Measurements from ENCODE around the gene PRSS3.
"Not testable (repeated sequence)": the region's sequence is repeated elsewhere in the genome, so short reads cannot be mapped to it uniquely, and the experiment has no call there.

Gene PRSS3
- 0 reads per million in 4 donors for total RNA-seq

DNA sequence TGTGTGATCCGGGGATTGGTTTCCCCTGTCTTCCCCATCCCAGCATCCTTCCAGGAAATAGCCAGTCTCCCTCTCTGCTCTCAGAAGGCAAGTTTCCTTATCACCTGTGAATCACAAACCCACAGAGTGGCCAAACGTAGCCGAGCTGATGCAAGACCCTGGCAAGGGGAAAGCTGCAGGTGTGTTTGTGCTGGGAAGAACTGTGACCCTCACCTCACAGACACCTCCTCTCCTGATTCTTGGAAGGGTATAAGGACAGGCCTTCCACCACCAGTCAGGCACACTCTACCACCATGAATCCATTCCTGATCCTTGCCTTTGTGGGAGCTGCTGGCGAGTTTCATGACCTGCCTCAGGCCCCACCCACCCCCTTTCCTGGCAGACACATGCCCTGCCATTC lies at the start of gene PRSS3:
PRSS3 (plus strand) TSS at position 281 of the 400 bp plus-strand sequence; CDS start at position 294, 13 bp downstream.
- DNase-seq = no peak

DNA sequence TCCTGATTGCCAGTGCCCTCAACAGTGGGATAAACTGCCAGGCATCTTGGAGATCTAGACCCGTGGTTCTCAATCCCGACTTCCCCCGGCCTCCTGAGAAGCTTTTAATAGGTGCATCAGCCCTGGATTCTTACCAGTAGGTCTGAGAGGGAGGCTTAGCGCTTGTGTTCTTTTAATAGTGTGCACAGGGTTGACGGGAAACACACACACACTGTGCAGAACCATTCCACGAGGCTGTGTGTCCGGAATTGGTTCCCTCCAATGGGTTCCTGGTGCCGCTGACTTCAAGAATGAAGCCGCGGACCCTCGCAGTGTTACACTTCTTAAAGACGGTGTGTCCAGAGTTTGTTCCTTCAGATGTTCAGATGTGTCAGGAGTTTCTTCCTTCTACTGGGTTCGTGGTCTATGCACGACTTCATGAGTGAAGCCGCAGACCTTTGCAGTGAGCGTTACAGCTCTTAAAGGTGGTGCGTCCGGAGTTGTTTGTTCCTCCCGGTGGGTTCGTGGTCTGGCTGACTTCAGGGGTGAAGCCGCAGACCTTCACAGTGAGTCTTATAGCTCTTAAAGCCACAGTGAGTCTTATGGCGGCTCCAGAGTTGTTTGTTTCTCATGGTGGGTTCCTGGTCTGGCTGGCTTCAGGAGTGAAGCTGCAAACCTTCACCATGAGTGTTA lies 46.6 kb upstream of the PRSS3 start:
- peak in 1 of 5 donors; percentile 22 for DNase-seq

DNA sequence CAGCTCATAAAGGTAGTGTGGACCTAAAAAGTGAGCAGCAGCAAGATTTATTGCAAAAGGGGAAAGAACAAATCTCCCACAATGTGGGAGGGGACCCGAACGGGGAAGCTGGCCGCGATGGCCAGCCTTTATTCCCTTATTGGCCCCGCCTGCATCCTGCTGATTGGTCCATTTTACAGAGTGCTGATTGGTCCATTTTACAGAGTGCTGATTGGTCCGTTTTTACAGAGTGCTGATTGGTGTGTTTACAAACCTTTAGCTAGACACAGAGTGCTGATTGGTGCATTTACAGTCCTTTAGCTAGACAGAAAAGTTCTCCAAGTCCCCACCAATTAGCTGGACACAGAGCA lies 46.1 kb upstream of the PRSS3 start:
- DNase-seq = not testable (repeated sequence)

DNA sequence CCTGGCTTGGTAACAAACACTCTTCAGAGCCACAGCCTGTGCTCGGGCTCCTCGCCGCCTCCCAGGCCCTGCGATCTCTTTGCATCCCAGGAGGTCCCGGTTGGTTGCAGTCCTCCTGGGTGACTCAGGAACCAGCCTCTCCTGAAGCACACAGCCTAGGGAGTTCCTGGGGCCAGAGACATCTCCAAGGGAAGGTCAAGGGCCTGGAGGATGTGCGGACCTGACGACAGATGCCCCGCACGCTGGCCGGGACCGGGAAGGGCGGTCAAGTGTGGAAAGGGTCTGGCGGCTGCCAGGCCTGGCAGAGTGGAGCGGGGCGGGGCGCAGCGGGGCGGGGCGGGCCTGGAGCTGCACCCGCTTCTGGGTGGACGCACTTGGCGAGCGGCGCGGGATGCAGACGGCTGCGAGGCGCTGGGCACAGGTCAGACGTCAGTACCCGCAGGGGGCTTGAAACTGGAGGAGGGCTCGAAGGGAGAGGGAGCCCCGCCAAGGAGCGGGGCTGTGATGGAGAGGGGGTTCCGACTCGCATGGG lies 45.0 kb upstream of the PRSS3 start:
- DNase-seq = peak in 1 of 5 donors; percentile 13

DNA sequence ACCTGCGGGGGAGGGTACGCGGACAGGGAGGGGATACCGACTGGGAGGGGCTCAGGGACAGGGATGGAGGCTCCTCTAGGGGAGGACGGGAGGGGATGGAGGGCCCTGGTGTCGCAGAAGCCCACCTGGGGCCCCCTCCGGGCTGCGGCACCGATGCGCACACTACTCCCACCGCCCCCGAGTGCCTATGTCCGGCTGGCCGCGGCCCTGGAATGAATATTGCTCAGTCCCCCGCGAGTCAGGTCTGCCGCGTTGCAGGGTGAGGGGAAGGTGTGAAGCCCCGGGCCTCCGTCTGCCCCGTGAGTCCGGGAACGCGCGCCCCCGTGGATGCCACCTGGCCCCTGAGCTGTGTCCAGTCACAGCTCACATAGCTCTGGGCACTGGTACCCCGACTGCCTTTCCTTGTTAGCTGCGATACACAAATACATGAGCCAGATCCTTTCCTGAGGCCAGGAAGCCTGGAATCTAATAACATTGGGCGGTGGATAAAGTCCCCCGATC lies 44.5 kb upstream of the PRSS3 start:
- DNase-seq = no peak

DNA sequence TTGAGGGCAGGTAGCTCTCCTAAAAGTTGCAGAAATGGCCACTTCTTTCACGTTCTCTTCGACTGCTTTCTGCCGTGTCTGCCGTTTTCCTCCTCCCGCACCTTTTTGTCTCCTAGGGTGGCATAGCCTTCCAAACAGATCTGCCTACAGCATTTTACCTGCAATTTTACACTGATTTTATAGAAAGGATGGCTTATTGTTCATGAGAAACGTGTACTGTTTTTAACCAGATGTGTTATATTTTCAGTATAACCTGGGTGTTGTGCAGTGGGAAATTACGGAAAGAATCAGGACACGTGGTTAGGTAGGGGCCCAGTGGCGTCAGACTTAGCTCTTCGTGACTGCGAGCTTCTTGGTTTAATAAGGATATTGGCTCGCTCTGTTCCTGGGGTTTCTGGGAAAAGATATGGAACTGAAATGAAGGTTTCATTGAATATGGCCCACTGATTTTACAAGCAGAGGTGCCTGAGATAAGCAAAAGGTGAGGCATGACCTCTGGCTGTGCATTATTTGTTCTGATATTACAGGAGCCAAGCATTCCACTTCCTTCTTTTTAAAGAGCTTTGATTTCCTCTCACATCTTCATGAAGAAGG lies 43.7 kb upstream of the PRSS3 start:
- DNase-seq = no peak

DNA sequence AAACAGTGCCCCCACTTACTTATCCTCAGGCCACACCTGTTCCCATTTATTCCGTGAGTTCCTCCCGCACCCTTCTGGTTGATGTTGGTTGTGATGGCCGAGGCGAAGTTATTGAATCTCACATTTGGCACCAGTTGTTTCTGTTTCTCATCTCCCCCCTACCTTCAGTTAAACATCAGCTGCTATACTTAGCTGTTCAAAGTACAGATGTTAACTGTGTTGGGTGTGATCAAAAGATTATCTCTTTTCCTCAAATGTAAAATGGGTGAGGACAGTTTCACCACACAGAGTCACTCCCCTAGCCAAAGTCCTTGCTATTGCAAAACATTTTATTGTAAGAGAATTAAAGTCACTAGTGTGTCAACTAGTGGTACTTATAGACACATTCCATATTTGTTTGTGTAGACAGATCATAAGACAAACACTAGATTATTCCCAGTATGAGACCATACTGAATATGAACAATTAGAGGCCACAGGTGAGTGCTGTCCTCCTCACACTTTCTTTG lies 43.2 kb upstream of the PRSS3 start:
- no peak for DNase-seq

DNA sequence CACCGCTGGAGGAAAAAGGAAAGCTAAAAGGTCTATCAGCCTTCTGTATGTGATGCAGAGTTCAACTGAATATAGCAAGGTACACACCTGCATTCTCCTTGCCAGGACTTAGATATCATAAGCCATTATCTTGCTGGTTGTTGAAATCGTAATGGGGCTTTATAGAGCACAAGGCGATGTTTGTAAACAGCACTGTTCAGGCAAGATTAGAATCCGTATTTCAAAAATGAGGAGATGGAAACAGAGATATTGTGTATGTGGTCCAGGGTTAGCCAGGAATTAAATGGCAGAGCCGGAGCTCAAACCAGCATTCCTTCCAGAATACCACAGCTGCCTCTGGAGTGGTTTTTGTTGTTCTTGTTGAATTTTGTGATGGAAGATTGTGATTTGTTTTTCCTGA lies 42.6 kb upstream of the PRSS3 start:
- DNase-seq = not testable (repeated sequence)

DNA sequence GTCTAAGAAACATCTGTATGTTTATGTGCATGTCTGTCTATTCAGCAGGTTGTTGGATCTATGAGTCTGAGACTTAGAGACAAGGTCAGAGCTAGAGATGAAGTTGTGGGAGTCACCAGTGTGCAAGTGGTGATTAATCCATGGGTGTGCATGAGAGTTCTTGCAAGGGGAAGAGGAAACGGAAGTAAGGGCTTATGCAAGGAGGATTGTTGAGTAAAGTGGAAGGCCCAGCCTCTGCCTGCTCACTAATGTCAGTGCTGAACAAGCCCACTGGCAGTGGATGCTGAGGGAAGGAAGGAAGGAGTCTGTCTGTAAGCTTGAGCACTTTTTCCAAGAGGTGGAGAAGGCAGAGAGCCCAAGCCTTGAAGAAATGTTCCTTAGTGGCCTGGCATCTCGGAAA lies 35.7 kb upstream of the PRSS3 start:
- DNase-seq = not testable (repeated sequence)

DNA sequence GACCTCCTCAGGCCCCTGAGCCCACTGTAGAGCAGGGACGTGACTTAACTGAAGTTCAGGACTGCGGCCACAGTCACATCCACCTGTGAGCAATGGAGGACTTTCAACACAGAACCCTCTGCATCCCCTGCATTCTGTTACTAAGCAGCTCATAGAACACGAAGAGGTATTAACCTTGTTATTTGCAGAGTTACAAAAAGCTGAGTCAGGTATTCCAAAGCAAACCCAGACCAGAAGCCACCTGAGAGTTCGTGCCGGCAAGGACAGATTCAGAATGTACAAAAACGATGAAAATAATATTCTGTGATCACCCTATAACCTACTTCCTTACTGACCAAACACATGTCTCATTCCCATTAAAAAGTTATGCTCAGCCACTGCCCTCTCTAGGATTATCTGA lies 33.0 kb upstream of the PRSS3 start:
- no peak for DNase-seq

DNA sequence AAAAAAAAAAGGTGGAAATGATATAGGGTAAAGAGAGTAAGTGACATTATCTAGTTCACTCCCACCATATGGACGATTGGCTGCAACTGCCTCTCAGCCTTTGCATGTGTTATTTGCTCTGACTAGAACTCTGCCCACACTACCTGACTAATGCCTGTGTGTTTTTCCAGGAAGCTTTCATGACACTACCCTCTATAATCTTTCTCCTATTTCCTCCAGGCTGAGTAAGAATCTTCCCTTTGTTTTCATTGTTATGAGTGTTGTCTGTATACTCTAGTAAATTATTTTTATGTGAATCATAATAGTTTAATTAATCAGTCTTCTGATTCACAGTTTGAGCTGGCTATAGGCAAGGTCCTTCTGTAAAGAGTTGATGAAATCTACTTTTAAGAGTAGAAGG lies 31.7 kb upstream of the PRSS3 start:
- DNase-seq = not testable (repeated sequence)

DNA sequence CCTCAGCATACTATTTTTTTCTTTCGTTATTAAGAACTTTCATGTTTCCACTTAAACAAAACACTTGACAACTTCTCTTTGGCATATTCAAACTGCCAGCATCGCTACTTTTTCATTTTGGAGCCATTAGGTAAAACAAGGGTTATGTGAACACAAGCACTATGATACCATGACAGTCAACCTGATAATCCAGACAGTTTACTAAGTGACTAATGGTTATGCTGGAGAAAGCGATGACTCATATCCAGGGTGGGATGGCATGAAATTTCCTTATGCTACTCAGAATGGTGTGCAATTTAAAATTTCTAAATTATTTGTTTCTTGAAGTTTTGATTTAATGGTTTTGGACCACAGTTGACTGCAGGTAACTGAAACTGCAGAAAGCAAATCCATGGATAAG lies 29.9 kb upstream of the PRSS3 start:
- no peak for DNase-seq

DNA sequence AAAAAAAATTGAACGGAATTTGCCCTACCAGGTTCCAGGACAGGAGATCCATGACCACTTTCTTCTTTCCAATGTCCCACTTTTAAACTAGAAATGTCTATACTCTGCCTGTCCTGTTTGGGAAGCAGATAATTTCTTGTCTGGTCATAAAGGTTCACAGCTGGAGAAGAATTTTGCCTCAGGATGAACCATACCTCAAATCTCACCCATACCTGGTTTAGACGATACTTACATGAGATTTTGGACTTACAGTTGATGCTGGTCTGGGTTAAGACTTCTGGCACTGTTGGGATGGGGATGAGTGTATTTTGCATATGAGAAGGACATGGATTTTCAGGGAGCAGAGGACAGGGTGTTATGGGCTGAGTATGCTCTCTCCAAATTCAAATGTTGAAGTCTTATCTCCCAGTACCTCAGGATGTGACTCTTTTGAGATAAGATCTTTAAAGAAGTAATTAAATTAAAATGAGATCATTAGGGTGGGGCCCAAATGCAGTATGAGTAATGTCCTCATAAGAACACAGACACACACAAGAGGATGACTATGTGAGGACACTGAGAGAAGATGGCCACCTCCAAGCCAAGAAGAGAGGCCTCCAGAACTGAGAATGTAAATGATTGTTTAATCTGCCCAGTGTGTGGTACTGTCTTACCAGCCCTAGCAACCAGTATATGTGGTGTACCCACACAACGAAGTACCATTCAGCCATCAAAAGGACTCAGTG lies 25.0 kb upstream of the PRSS3 start:
- not testable (repeated sequence) for DNase-seq

DNA sequence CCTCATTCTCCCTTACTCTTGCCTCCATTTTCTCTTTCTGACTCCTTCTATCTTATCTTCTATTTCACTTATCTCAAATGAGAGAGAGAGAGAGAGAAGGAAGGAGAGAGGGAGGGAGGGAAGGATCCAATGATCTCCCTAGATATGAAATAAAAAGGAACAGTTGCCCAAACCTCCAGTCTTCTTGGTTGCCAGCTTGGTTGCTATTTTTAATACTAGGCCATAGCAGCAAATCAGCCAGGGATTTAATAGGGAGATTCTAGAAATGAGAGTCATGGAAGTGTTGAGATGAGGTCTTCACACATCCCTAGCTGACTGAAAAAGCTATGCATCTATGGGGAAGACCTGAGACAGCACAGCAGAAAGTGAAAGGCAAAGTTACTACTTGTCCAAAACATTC lies 22.2 kb upstream of the PRSS3 start:
- DNase-seq = not testable (repeated sequence)

DNA sequence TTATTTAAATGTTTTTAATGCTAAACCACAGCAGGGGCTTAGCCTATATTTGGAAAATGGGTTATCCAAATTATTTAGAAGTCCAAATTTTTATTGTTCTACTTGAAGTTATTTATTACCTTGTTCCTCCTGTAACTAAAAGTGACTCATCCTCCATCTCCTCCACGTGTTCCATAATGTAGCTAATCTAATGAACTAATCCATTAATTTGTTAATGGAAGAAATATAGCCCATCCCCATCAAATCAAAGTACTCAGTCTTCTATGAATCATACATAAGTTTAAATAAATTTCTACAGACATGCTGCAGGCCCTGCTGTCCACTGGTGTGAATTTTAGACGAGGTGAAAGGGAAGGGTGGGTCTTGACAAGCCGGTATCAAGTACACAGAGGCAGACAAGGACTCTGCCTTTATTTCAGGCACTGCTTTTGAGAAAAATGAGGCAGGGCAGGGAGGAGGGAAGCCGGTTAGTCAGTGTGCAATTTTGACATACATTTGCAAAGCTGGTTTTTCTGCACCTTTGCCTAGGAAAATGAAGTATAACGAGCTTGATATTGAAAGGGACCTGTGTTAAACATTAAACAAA lies 21.2 kb upstream of the PRSS3 start:
- not testable (repeated sequence) for DNase-seq

DNA sequence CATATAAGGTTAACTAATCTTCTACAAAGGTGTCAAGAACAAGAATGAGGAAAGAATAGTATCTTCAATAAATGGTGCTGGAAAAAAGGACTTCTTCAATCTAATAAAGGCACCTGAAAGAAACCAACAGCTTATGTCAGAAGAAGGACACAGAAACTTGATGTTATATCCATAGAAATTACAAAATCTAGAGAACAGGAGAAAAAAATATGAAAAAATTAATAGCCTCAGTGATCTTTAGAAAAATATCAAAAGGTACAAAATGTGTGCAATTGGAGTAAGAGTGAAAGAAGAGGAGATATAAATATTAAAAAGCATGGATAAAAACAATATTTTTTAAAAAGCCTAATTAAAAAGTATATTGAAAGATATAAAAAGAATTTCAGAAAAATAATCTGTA lies 18.8 kb upstream of the PRSS3 start:
- no peak for DNase-seq

DNA sequence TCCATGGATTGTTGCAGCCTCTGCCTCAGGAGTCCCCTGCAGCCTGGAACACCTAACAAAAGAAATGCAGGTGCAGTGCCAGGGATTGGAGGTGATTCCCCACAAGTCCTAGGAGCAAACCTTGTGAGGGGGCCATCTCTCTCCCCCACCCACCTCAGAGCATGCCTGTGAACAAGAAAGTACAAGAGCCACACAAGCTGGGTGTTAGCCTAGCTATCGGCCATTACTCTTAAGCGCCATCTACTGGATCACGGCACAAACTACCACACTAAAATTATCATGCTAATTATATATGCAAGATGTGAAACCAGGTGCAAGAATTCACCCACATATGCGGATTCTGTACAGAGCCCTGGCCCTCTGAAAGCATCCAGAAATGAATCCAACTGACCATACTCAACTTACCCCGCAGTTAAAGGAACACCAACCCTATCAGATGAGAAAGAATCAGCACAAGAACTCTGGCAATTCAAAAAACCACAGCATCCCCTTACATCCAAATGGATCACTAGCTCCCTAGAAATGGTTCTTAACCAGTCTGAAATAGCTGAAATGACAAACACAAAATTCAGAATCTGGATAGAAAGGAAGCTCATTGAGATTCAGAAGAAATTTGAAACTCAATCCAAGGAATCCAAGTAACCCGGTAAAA lies 16.5 kb upstream of the PRSS3 start:
- DNase-seq = peak in 4 of 5 donors; percentile 4 to 48 (median 26)

DNA sequence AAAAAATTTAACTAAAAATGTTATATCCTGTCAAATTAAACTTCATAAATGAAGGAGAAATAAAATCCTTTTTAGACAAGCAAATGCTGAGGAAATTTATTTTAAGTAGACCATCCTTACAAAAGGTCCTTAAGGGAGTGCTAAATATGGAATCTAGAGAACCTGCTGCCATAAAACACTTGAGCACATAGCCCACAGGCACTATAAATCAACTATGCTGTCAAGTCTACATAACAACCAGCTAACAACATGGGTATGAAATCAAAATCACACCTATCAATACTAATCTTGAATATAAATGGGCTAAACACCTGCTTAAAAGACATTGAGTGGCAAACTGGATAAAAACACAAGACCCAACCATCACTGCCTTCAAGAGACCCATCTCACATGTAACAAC lies 15.1 kb upstream of the PRSS3 start:
- no peak for DNase-seq

DNA sequence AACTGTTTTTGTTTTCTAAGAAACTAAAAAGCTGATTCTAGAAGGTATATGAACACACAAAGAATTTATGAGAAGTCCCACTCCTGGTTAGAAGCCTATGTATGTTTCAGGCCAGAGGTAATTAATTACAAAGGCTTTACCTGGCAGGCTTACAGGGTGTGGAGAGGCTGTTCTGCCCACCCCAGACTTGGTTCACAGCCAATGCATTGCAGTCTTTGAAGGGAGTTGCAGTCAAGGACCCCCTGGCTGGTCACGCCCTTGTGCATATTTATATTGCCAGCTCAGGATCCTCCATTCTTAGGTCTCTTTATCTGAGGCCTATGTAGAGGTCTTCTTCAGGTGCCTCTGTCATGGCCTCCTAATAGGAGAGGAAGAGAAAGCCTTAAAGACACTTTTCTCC lies 13.6 kb upstream of the PRSS3 start:
- no peak for DNase-seq

DNA sequence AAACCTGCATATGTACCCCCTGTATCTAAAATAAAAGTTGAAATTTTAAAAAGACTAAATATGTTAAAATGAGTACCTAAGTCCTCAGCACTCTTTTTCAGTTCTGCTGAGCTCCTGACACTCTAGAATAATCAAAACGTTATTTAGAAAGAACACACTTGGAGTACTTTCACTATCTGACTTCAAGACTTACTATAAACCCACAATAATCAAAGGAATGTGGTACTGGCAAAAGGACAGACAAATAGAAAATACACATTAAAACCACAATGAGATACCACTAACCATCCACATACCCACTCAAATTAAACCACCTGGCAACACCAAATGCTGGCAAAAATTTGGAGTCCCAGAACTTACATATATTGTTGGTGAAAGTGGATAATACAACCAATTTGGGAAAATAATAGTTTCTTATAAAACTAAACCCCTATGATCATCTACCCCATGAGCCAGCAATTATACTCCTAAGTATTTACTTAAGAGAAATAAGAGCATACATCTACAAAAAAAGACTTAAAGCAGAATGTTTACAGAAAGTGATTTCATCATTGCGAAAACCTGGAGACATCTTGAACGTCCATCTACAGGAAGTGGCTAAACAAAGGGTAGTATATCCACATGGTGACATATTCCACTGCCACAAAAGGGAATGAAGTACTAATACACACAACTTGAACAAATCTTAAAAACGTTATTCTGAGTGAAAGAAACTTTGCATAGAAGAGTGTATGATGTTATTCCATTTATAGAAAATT lies 12.8 kb upstream of the PRSS3 start:
- DNase-seq = no peak

DNA sequence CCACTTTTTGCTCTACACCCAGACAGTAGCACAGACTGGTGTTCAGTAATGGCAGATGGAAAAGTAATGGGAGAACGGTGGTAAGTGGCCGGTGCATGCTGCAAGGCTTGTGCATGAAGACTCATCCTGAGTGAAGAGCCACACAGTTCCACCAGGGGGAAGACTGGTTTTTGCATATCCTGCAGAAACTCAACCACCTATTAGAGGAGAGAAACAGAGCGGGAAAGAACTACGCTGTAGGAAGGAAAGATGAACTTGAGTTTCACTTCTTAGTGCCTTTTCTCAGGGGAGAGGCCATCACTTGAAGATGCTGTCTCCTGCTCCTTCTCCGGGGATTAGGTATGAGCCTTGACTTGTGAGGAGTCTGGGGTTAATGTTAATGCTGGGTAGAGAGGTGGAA lies 9.4 kb upstream of the PRSS3 start:
- DNase-seq = no peak

DNA sequence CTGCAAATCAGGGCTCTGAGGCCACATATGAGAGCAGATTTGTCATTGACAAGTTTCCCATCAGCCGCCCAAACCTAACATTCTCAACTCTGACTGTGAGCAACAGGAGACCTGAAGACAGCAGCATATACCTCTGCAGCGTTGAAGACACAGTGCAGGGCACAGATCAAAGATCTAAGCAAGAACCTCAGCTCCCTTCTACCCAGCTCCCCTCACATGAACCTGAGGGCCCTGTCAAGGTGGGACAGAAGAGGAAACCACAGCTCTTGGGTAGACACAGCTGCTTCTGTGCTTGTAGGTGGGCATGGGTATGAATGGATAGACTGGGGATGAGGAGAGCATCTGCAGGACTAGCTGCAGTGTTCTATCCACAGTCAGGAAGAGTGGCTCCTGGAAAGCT lies 8.7 kb upstream of the PRSS3 start:
- no peak for DNase-seq

Measured in T-helper 1 cell (primary cell).